ENCODE data around the gene OR5P2. TPM values are rescaled to one million over a fixed set of nuclear protein-coding genes. Genes with fewer than 3 reads are reported as not detected.
"Not testable (repeated sequence)": the region's sequence is repeated elsewhere in the genome, so short reads cannot be mapped to it uniquely, and the experiment has no call there.

Gene OR5P2
- total and polyA plus RNA-seq, 4 donors = not detected

GRCh38 chr11:7810301-7810700 lies 13.6 kb upstream of the OR5P2 start:
- not testable (repeated sequence) for H3K27me3 ChIP-seq (ENCODE audit: control insufficient read depth, insufficient read depth, low read length); H3K27ac ChIP-seq (ENCODE audit: low read depth, low read length); H3K9me3 ChIP-seq (ENCODE audit: control insufficient read depth, insufficient read depth, low read length); H3K36me3 ChIP-seq (ENCODE audit: control insufficient read depth, insufficient read depth, low read length); DNase-seq (ENCODE audit: low read depth in 4 of 6, low spot score in 6 of 6); H3K4me3 ChIP-seq (ENCODE audit: low read depth, low read length); H3K4me1 ChIP-seq (ENCODE audit: control insufficient read depth, insufficient read depth, low read length)
- no CpG with 5 or more reads among the region's 2 CpGs for WGBS (ENCODE audit: insufficient coverage)

- WGBS (ENCODE audit: insufficient coverage) = no CpG with 5 or more reads among the region's 1 CpG
- no peaks in the 10 kb centered on the region for H3K36me3 ChIP-seq (ENCODE audit: control insufficient read depth, insufficient read depth, low read length)
- no peak overlapping the region for H3K27ac ChIP-seq (ENCODE audit: low read depth, low read length)
- no peak overlapping the region for H3K4me3 ChIP-seq (ENCODE audit: low read depth, low read length)
- no peaks in the 10 kb centered on the region for H3K27me3 ChIP-seq (ENCODE audit: control insufficient read depth, insufficient read depth, low read length)
- no peaks in the 10 kb centered on the region for H3K9me3 ChIP-seq (ENCODE audit: control insufficient read depth, insufficient read depth, low read length)
- no peak for DNase-seq (ENCODE audit: low read depth in 4 of 6, low spot score in 6 of 6)
- H3K4me1 ChIP-seq (ENCODE audit: control insufficient read depth, insufficient read depth, low read length) = no peaks in the 10 kb centered on the region
These were observed 3.5 kb downstream of the OR5P2 start for GRCh38 chr11:7793233-7793632.

- Histone ChIP-seq H3K4me3 (ENCODE audit: low read depth, low read length) (no peak overlapping the region), H3K9me3 (ENCODE audit: control insufficient read depth, insufficient read depth, low read length) (no peaks in the 10 kb centered on the region), H3K36me3 (ENCODE audit: control insufficient read depth, insufficient read depth, low read length) (no peaks in the 10 kb centered on the region), H3K27ac (ENCODE audit: low read depth, low read length) (no peak overlapping the region), H3K4me1 (ENCODE audit: control insufficient read depth, insufficient read depth, low read length) (no peaks in the 10 kb centered on the region), H3K27me3 (ENCODE audit: control insufficient read depth, insufficient read depth, low read length) (no peaks in the 10 kb centered on the region)
- DNase-seq (ENCODE audit: low read depth in 4 of 6, low spot score in 6 of 6) = no peak
- 100% methylated on average over 1 of the region's 6 CpGs for WGBS (ENCODE audit: insufficient coverage)
These were observed 9.5 kb downstream of the OR5P2 start for GRCh38 chr11:7787239-7787638.

- Histone ChIP-seq H3K4me1 (ENCODE audit: control insufficient read depth, insufficient read depth, low read length) (no peaks in the 10 kb centered on the region), H3K9me3 (ENCODE audit: control insufficient read depth, insufficient read depth, low read length) (no peaks in the 10 kb centered on the region), H3K27ac (ENCODE audit: low read depth, low read length) (no peak overlapping the region), H3K4me3 (ENCODE audit: low read depth, low read length) (no peak overlapping the region), H3K36me3 (ENCODE audit: control insufficient read depth, insufficient read depth, low read length) (no peaks in the 10 kb centered on the region), H3K27me3 (ENCODE audit: control insufficient read depth, insufficient read depth, low read length) (no peaks in the 10 kb centered on the region)
- 82% methylated on average over 2 of the region's 3 CpGs for WGBS (ENCODE audit: insufficient coverage)
- no peak for DNase-seq (ENCODE audit: low read depth in 4 of 6, low spot score in 6 of 6)
These were observed 21.1 kb downstream of the OR5P2 start for GRCh38 chr11:7775689-7776088.

- not testable (repeated sequence) for H3K27me3 ChIP-seq (ENCODE audit: control insufficient read depth, insufficient read depth, low read length); H3K36me3 ChIP-seq (ENCODE audit: control insufficient read depth, insufficient read depth, low read length); DNase-seq (ENCODE audit: low read depth in 4 of 6, low spot score in 6 of 6); H3K9me3 ChIP-seq (ENCODE audit: control insufficient read depth, insufficient read depth, low read length); H3K4me3 ChIP-seq (ENCODE audit: low read depth, low read length); H3K4me1 ChIP-seq (ENCODE audit: control insufficient read depth, insufficient read depth, low read length); H3K27ac ChIP-seq (ENCODE audit: low read depth, low read length)
- WGBS (ENCODE audit: insufficient coverage) = 74% methylated on average over 8 of the region's 10 CpGs
These were observed 32.4 kb downstream of the OR5P2 start for GRCh38 chr11:7764301-7764700.

GRCh38 chr11:7759010-7759409 lies 37.7 kb downstream of the OR5P2 start:
- no peaks in the 10 kb centered on the region for H3K4me1 ChIP-seq (ENCODE audit: control insufficient read depth, insufficient read depth, low read length)
- no peaks in the 10 kb centered on the region for H3K36me3 ChIP-seq (ENCODE audit: control insufficient read depth, insufficient read depth, low read length)
- DNase-seq (ENCODE audit: low read depth in 4 of 6, low spot score in 6 of 6) = no peak
- H3K27me3 ChIP-seq (ENCODE audit: control insufficient read depth, insufficient read depth, low read length) = no peaks in the 10 kb centered on the region
- 97% methylated on average over 2 of the region's 2 CpGs for WGBS (ENCODE audit: insufficient coverage)
- no peaks in the 10 kb centered on the region for H3K9me3 ChIP-seq (ENCODE audit: control insufficient read depth, insufficient read depth, low read length)
- no peak overlapping the region for H3K27ac ChIP-seq (ENCODE audit: low read depth, low read length)
- H3K4me3 ChIP-seq (ENCODE audit: low read depth, low read length) = no peak overlapping the region

- H3K4me1 ChIP-seq (ENCODE audit: control insufficient read depth, insufficient read depth, low read length) = no peaks in the 10 kb centered on the region
- no peaks in the 10 kb centered on the region for H3K9me3 ChIP-seq (ENCODE audit: control insufficient read depth, insufficient read depth, low read length)
- H3K36me3 ChIP-seq (ENCODE audit: control insufficient read depth, insufficient read depth, low read length) = no peaks in the 10 kb centered on the region
- 100% methylated on average over 1 of the region's 2 CpGs for WGBS (ENCODE audit: insufficient coverage)
- H3K4me3 ChIP-seq (ENCODE audit: low read depth, low read length) = no peak overlapping the region
- DNase-seq (ENCODE audit: low read depth in 4 of 6, low spot score in 6 of 6) = no peak
- H3K27me3 ChIP-seq (ENCODE audit: control insufficient read depth, insufficient read depth, low read length) = no peaks in the 10 kb centered on the region
- no peak overlapping the region for H3K27ac ChIP-seq (ENCODE audit: low read depth, low read length)
These were observed 47.3 kb downstream of the OR5P2 start for GRCh38 chr11:7749456-7749855.

Other genes with a start within 250 kb of the OR5P2 start
- 10 to 100 TPM; 47.8 to 71.8 TPM for gene CYB5R2, start 123.4 kb downstream of the OR5P2 start, total RNA-seq
- gene CYB5R2, start 123.4 kb downstream of the OR5P2 start, polyA plus RNA-seq (ENCODE audit: insufficient read length in 2 of 2) = 10 to 100 TPM; 53.8 to 70.9 TPM
- gene OVCH2, start 90.5 kb downstream of the OR5P2 start, total RNA-seq = not detected
- under 1 TPM in 1 of 2 donors, not detected in 1; 0.08 TPM for gene OVCH2, start 90.5 kb downstream of the OR5P2 start, polyA plus RNA-seq (ENCODE audit: insufficient read length in 2 of 2)
- gene OR5P3, start 33.9 kb upstream of the OR5P2 start, total RNA-seq = not detected
- gene OR5P3, start 33.9 kb upstream of the OR5P2 start, polyA plus RNA-seq (ENCODE audit: insufficient read length in 2 of 2) = not detected
- gene OR10A6, start 134.3 kb upstream of the OR5P2 start, total RNA-seq = not detected
- gene OR10A6, start 134.3 kb upstream of the OR5P2 start, polyA plus RNA-seq (ENCODE audit: insufficient read length in 2 of 2) = not detected
- gene OR10A3, start 144.8 kb upstream of the OR5P2 start, total RNA-seq = not detected
- gene OR10A3, start 144.8 kb upstream of the OR5P2 start, polyA plus RNA-seq (ENCODE audit: insufficient read length in 2 of 2) = under 1 TPM in 1 of 2 donors, not detected in 1; 0.08 TPM
- not detected for gene NLRP10, start 168.5 kb upstream of the OR5P2 start, total RNA-seq
- not detected for gene NLRP10, start 168.5 kb upstream of the OR5P2 start, polyA plus RNA-seq (ENCODE audit: insufficient read length in 2 of 2)
- gene EIF3F, start 190.4 kb upstream of the OR5P2 start, total RNA-seq = 100 to 1,000 TPM; 110 to 277 TPM
- gene EIF3F, start 190.4 kb upstream of the OR5P2 start, polyA plus RNA-seq (ENCODE audit: insufficient read length in 2 of 2) = 100 to 1,000 TPM; 201 to 232 TPM

All from spinal cord (tissue), 10 donors.